Calu3 (cell line): Measurements from ENCODE around the gene HOPX. TPM values are rescaled to one million over a fixed set of nuclear protein-coding genes. Genes with fewer than 3 reads are reported as not detected.

ENCODE experiments used
- BruUV-seq: library from RNA; stranded (reverse); fragments of 400-500 nt; replicated peaks from 2 replicates; lab custom pipeline; 2021; lab: Mats Ljungman, UMichigan
- CTCF ChIA-PET: fragments of 300-600 bp; sonication (Branson Sonifier 250); formaldehyde crosslinking; loops from one replicate; lab custom pipeline; 2022; ENCODE audit warnings: antibody characterized with exemption; lab: Charles Lee
- DNase-seq: peaks from one replicate; pipeline ENCODE4 v3.0.0; 2022
- H3K27ac Mint-ChIP-seq: one replicate; pipeline ENCODE4 v1.8.0; 2022; ENCODE audit warnings: mixed read lengths; ENCODE audit not compliant: unreplicated experiment
- H3K27me3 Mint-ChIP-seq: one replicate; pipeline ENCODE4 v1.8.0; 2022; ENCODE audit warnings: mixed read lengths; ENCODE audit not compliant: unreplicated experiment
- H3K36me3 Mint-ChIP-seq: one replicate; pipeline ENCODE4 v1.8.0; 2022; ENCODE audit warnings: mild to moderate bottlenecking, moderate library complexity, mixed read lengths; ENCODE audit not compliant: insufficient read depth, unreplicated experiment
- H3K4me1 Mint-ChIP-seq: one replicate; pipeline ENCODE4 v1.8.0; 2022; ENCODE audit warnings: mild to moderate bottlenecking, low read depth, mixed read lengths; ENCODE audit not compliant: unreplicated experiment
- H3K4me3 Mint-ChIP-seq: one replicate; pipeline ENCODE4 v1.8.0; 2022; ENCODE audit warnings: mild to moderate bottlenecking, low read depth, moderate library complexity, mixed read lengths; ENCODE audit not compliant: unreplicated experiment
- H3K9me3 Mint-ChIP-seq: one replicate; pipeline ENCODE4 v1.8.0; 2022; ENCODE audit warnings: low read depth, mixed read lengths; ENCODE audit not compliant: unreplicated experiment
- intact Hi-C: fragments of 100-400 bp; cut with micrococcal nuclease; formaldehyde crosslinking; loops from one replicate; pipeline ENCODE4 v1.10.0; 2022; ENCODE audit not compliant: unreplicated experiment
- total RNA-seq: library from RNA; stranded (reverse); gene quantifications from 2 replicates; pipeline ENCODE4 v1.2.3, GENCODE V29; 2022
- TF ChIP-seq, protein P1 (sequence below): fragments of 200-600 bp; IDR thresholded peaks from one replicate; pipeline ENCODE4 v1.8.0; 2022; ENCODE audit warnings: antibody characterized with exemption; ENCODE audit not compliant: unreplicated experiment

Gene HOPX
- total RNA-seq, 1 experiment from 2014 or later, result not detected

DNA sequence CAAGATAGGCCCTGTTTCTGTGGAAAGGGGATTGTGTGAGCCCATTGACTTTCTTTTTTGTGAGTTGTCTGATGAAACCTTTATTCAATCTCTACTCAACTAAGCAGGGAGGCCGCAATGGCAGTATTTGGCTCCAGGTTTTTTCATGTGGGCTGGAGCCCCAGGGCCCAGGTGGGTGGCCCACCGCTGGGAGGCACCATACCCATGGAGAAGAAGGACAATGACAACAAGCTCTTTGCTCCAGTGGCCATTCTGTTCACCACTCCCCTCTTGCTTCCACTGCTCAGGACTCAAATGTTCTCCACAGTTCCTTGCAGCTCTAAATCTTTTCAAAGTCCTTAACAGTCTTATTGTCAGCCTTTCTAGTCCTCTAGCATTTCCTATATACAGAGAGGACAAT lies 54.1 kb downstream of the HOPX start:
- no peaks in the 10 kb centered on the region for H3K4me1 Mint-ChIP-seq
- H3K27me3 Mint-ChIP-seq, result no peaks in the 10 kb centered on the region
- intact Hi-C loops, result loop anchor here (1.0 kb wide), 1 partner anchor 173 kb away; no protein-coding TSS in a partner anchor
- no peaks in the 10 kb centered on the region for H3K9me3 Mint-ChIP-seq
- CTCF ChIA-PET, result interaction anchor here (0.8 to 1.9 kb wide), 2 partner anchors 173 to 210 kb away, joined by 4 to 10 read pairs; no protein-coding TSS in a partner anchor
- BruUV-seq, result no TSS peak
- TF ChIP-seq, protein P1, sequence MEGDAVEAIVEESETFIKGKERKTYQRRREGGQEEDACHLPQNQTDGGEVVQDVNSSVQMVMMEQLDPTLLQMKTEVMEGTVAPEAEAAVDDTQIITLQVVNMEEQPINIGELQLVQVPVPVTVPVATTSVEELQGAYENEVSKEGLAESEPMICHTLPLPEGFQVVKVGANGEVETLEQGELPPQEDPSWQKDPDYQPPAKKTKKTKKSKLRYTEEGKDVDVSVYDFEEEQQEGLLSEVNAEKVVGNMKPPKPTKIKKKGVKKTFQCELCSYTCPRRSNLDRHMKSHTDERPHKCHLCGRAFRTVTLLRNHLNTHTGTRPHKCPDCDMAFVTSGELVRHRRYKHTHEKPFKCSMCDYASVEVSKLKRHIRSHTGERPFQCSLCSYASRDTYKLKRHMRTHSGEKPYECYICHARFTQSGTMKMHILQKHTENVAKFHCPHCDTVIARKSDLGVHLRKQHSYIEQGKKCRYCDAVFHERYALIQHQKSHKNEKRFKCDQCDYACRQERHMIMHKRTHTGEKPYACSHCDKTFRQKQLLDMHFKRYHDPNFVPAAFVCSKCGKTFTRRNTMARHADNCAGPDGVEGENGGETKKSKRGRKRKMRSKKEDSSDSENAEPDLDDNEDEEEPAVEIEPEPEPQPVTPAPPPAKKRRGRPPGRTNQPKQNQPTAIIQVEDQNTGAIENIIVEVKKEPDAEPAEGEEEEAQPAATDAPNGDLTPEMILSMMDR, result peak; percentile 15
- no peaks in the 10 kb centered on the region for H3K36me3 Mint-ChIP-seq
- no peak overlapping the region for H3K27ac Mint-ChIP-seq
- H3K4me3 Mint-ChIP-seq, result no peak overlapping the region
- DNase-seq, result peak; percentile 33

DNA sequence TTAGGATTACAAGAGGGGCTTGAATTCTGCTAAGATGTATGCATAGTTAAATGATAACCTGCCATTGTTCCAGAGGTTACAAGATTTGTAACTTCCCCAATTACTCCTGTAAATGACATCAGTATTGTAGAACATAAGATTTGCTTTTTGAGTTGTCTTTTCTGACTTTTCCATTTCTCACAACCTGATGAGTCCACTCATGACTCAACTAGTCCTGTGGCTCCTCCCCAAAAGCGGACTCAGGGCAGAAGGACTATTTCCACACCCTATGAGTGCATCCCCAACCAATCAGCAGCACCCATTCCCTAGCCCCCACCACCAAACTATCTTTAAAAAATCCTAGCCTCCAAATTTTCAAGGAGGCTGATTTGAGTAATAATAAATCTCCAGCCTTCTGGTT lies 54.7 kb downstream of the HOPX start:
- Mint-ChIP-seq H3K9me3 (no peaks in the 10 kb centered on the region), H3K27ac (no peak overlapping the region), H3K27me3 (no peaks in the 10 kb centered on the region), H3K36me3 (no peaks in the 10 kb centered on the region), H3K4me1 (no peaks in the 10 kb centered on the region), H3K4me3 (no peak overlapping the region)
- CTCF ChIA-PET, result interaction anchor here (1.9 kb wide), 1 partner anchor 173 kb away, joined by 10 read pairs; no protein-coding TSS in a partner anchor
- DNase-seq, result no peak
- no TSS peak for BruUV-seq
- intact Hi-C loops, result no loop called here
- TF ChIP-seq, protein P1, result no peak

DNA sequence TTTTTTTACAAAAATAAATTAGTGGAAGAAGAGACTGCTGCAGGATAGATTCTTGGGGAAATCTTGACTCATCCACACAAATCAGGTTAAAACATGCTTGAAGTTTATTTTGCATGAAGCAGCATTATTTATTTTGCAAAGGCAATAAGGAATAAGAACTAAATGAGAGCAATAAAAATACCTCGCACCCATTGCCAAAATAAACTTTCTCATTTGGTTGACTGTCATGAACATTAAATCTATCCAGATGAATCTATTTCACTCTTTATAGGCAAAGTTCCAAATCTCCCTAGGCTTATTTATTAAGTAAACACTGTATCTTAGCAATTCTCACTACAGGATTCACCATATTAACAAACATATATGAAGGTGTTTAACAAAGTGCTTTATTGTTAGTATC lies 58.9 kb downstream of the HOPX start:
- no peaks in the 10 kb centered on the region for H3K27me3 Mint-ChIP-seq
- H3K27ac Mint-ChIP-seq, result no peak overlapping the region
- no peaks in the 10 kb centered on the region for H3K36me3 Mint-ChIP-seq
- DNase-seq, result no peak
- intact Hi-C loops, result no loop called here
- no peaks in the 10 kb centered on the region for H3K9me3 Mint-ChIP-seq
- no peak overlapping the region for H3K4me3 Mint-ChIP-seq
- H3K4me1 Mint-ChIP-seq, result no peaks in the 10 kb centered on the region
- CTCF ChIA-PET, result no interaction called here
- BruUV-seq, result no TSS peak
- TF ChIP-seq, protein P1, result no peak

DNA sequence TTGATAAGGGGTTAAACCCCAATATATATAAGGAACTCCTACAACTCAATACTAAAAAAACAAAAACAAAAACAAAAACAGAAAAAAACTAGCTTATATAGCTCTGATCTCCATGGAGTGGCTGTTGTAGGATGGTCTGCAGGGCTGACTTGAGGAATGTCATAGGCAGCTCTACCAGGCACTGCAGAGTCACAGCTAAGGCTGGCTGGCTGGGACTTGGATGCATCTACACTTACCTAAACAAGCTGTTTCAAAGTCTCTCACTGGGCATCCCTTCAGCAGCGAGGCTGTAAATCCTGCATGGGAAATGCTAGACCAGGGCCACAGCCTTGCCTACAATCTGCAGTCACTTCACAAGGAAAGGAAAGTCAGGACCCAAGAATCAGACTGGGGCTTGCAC lies 61.3 kb downstream of the HOPX start:
- H3K27me3 Mint-ChIP-seq, result no peaks in the 10 kb centered on the region
- BruUV-seq, result no TSS peak
- no peaks in the 10 kb centered on the region for H3K36me3 Mint-ChIP-seq
- DNase-seq, result no peak
- no peaks in the 10 kb centered on the region for H3K4me1 Mint-ChIP-seq
- TF ChIP-seq, protein P1, result no peak
- intact Hi-C loops, result no loop called here
- H3K9me3 Mint-ChIP-seq, result no peaks in the 10 kb centered on the region
- H3K4me3 Mint-ChIP-seq, result no peak overlapping the region
- CTCF ChIA-PET, result interaction anchor here (0.6 to 0.7 kb wide), 2 partner anchors 165 to 195 kb away, joined by 3 to 4 read pairs; no protein-coding TSS in a partner anchor
- no peak overlapping the region for H3K27ac Mint-ChIP-seq
